SK-N-MC (cell line): ENCODE results near the gene GALNT14.

Experiments
- DNase-seq: peaks from one replicate; pipeline ENCODE4 v3.0.0-alpha.2; 2011; ENCODE audit warnings: low read depth, low spot score
- H3K27ac ChIP-seq: fragments of 200-600 bp; sonication (generic); 2 replicates; pipeline ENCODE4 v1.5.1; 2016; ENCODE audit warnings: mixed run types
- H3K36me3 ChIP-seq: fragments of 200-600 bp; sonication (generic); 2 replicates; pipeline ENCODE4 v1.6.1; 2017; ENCODE audit warnings: antibody characterized with exemption, low read length, mixed read lengths; ENCODE audit not compliant: insufficient read depth
- H3K4me3 ChIP-seq: fragments of 200-600 bp; sonication (generic); 2 replicates; pipeline ENCODE4 v1.5.1; 2016
- H3K9ac ChIP-seq: fragments of 200-600 bp; sonication (generic); 2 replicates; pipeline ENCODE4 v1.8.0; 2017; ENCODE audit warnings: mixed run types, mixed read lengths; ENCODE audit not compliant: insufficient read length
- H3K9me3 ChIP-seq: fragments of 200-600 bp; sonication (generic); 2 replicates; pipeline ENCODE4 v1.6.1; 2017; ENCODE audit warnings: low read depth, mild to moderate bottlenecking, antibody characterized with exemption, low read length, moderate library complexity, mixed read lengths
- EZH2 ChIP-seq: fragments of 200-600 bp; sonication (generic); IDR thresholded peaks from one replicate; pipeline ENCODE4 v1.6.1; 2017; ENCODE audit warnings: antibody characterized with exemption
- FOXP2 ChIP-seq: optimal IDR thresholded peaks from 2 replicates; pipeline ENCODE3; 2011; ENCODE audit warnings: mild to moderate bottlenecking, moderate library complexity; ENCODE audit not compliant: insufficient read depth; ENCODE audit errors: extremely low read length, control extremely low read depth
- POLR2AphosphoS5 ChIP-seq: IDR thresholded peaks from 2 replicates; pipeline ENCODE4 v1.6.1; 2012; ENCODE audit warnings: mild to moderate bottlenecking, low read depth, low read length, borderline replicate concordance

GALNT14 gene

GRCh38 chr2:30932870-30933269 lies 205.4 kb downstream of the GALNT14 start:
- Histone ChIP-seq H3K27ac (no peak overlapping the region), H3K4me3 (no peak overlapping the region), H3K36me3 (no peaks in the 10 kb centered on the region), H3K9ac (no peak overlapping the region), H3K9me3 (no peaks in the 10 kb centered on the region)
- no peak for DNase-seq
- TF ChIP-seq FOXP2 (no peak), POLR2AphosphoS5 (no peak), EZH2 (no peak)

GRCh38 chr2:30931841-30932407 lies 206.3 kb downstream of the GALNT14 start:
- no peaks in the 10 kb centered on the region for H3K36me3 ChIP-seq
- H3K9ac ChIP-seq = no peak overlapping the region
- no peaks in the 10 kb centered on the region for H3K9me3 ChIP-seq
- TF ChIP-seq EZH2 (no peak), FOXP2 (no peak), POLR2AphosphoS5 (no peak)
- no peak for DNase-seq
- no peak overlapping the region for H3K4me3 ChIP-seq
- no peak overlapping the region for H3K27ac ChIP-seq

GRCh38 chr2:30930716-30931115 lies 207.5 kb downstream of the GALNT14 start:
- no peak for TF ChIP-seq FOXP2
- no peak for TF ChIP-seq POLR2AphosphoS5
- no peak for TF ChIP-seq EZH2
- Histone ChIP-seq H3K36me3 (no peaks in the 10 kb centered on the region), H3K9me3 (no peaks in the 10 kb centered on the region), H3K4me3 (no peak overlapping the region), H3K9ac (no peak overlapping the region), H3K27ac (no peak overlapping the region)
- no peak for DNase-seq

- Histone ChIP-seq H3K9me3 (no peaks in the 10 kb centered on the region), H3K36me3 (no peaks in the 10 kb centered on the region), H3K9ac (no peak overlapping the region), H3K27ac (no peak overlapping the region), H3K4me3 (no peak overlapping the region)
- no peak for DNase-seq
- no peak for TF ChIP-seq EZH2
- TF ChIP-seq FOXP2 = no peak
- TF ChIP-seq POLR2AphosphoS5 = no peak
Observed at GRCh38 chr2:30927465-30928075, 210.7 kb downstream of the GALNT14 start.

GRCh38 chr2:30926606-30927005 lies 211.6 kb downstream of the GALNT14 start:
- Histone ChIP-seq H3K4me3 (no peak overlapping the region), H3K36me3 (no peaks in the 10 kb centered on the region), H3K9me3 (no peaks in the 10 kb centered on the region), H3K27ac (no peak overlapping the region), H3K9ac (no peak overlapping the region)
- DNase-seq = no peak
- TF ChIP-seq POLR2AphosphoS5 (no peak), EZH2 (no peak), FOXP2 (no peak)

GRCh38 chr2:30923623-30924022 lies 214.6 kb downstream of the GALNT14 start:
- Histone ChIP-seq H3K27ac (no peak overlapping the region), H3K36me3 (no peaks in the 10 kb centered on the region), H3K9ac (no peak overlapping the region), H3K4me3 (no peak overlapping the region), H3K9me3 (no peaks in the 10 kb centered on the region)
- no peak for DNase-seq
- TF ChIP-seq POLR2AphosphoS5 (no peak), EZH2 (no peak), FOXP2 (no peak)

GRCh38 chr2:30920511-30920910 lies 217.7 kb downstream of the GALNT14 start:
- no peak overlapping the region for H3K4me3 ChIP-seq
- no peak overlapping the region for H3K9ac ChIP-seq
- TF ChIP-seq FOXP2 (no peak), EZH2 (no peak), POLR2AphosphoS5 (no peak)
- no peak for DNase-seq
- H3K27ac ChIP-seq = no peak overlapping the region
- no peaks in the 10 kb centered on the region for H3K9me3 ChIP-seq
- no peaks in the 10 kb centered on the region for H3K36me3 ChIP-seq

GRCh38 chr2:30915486-30915885 lies 222.8 kb downstream of the GALNT14 start:
- no peak for DNase-seq

More at GRCh38 chr2:30915486-30915885, 222.8 kb downstream of the GALNT14 start:
- no peak overlapping the region for H3K9ac ChIP-seq
- no peak for TF ChIP-seq POLR2AphosphoS5
- no peak for TF ChIP-seq EZH2
- no peak for TF ChIP-seq FOXP2
- H3K27ac ChIP-seq = no peak overlapping the region
- no peaks in the 10 kb centered on the region; the same call in 1 of the 2 replicates for H3K36me3 ChIP-seq
- H3K9me3 ChIP-seq = no peaks in the 10 kb centered on the region
- H3K4me3 ChIP-seq = no peak overlapping the region
